Activated T-helper 9 cell treated with anti-CD3 and anti-CD28 coated beads, Interleukin-2, amount 50 U/mL, for 16 hours (primary cell): ENCODE results near the gene SEMG2.

Source experiments
- DNase-seq: peaks from one replicate; pipeline ENCODE4 v3.0.0-alpha.2; 2020; ENCODE audit warnings: low read depth

Gene SEMG2

GRCh38 chr20:45221076-45221475 lies at the start of gene SEMG2:
Gene SEMG2 (plus strand): TSS chr20:45221373. CDS start chr20:45221390, 17 bp downstream.
- no peak for DNase-seq

GRCh38 chr20:45173522-45173921 lies 47.7 kb upstream of the SEMG2 start:
- no peak for DNase-seq

GRCh38 chr20:45174434-45175364 lies 46.5 kb upstream of the SEMG2 start, which contains the start of gene PI3:
Gene PI3 (plus strand): TSS chr20:45174902. CDS start chr20:45174923, 21 bp downstream.
- no peak for DNase-seq

GRCh38 chr20:45176526-45177267 lies 44.5 kb upstream of the SEMG2 start:
- no peak for DNase-seq

- no peak for DNase-seq
Observed at GRCh38 chr20:45179166-45179565, 42.0 kb upstream of the SEMG2 start.

GRCh38 chr20:45181639-45182038 lies 39.5 kb upstream of the SEMG2 start:
- DNase-seq: no peak

- no peak for DNase-seq
Observed at GRCh38 chr20:45183084-45183483, 38.1 kb upstream of the SEMG2 start.

- no peak for DNase-seq
Observed at GRCh38 chr20:45187693-45188092, 33.5 kb upstream of the SEMG2 start.

- no peak for DNase-seq
Observed at GRCh38 chr20:45189067-45189609, 32.0 kb upstream of the SEMG2 start.

GRCh38 chr20:45189861-45190260 lies 31.3 kb upstream of the SEMG2 start:
- no peak for DNase-seq

- DNase-seq: no peak
Observed at GRCh38 chr20:45191926-45192325, 29.2 kb upstream of the SEMG2 start.

GRCh38 chr20:45193331-45193730 lies 27.8 kb upstream of the SEMG2 start:
- no peak for DNase-seq

- no peak for DNase-seq
Observed at GRCh38 chr20:45206725-45207124, 14.4 kb upstream of the SEMG2 start, which contains the start of gene SEMG1. Gene SEMG1 (plus strand): TSS chr20:45207033. CDS start chr20:45207054, 21 bp downstream.

GRCh38 chr20:45209924-45210323 lies 11.2 kb upstream of the SEMG2 start:
- DNase-seq: no peak

GRCh38 chr20:45211569-45212474 lies 9.4 kb upstream of the SEMG2 start:
- no peak for DNase-seq

- no peak for DNase-seq
Observed at GRCh38 chr20:45212836-45213235, 8.3 kb upstream of the SEMG2 start.

GRCh38 chr20:45218124-45218523 lies 3.0 kb upstream of the SEMG2 start:
- no peak for DNase-seq

GRCh38 chr20:45218636-45219035 lies 2.5 kb upstream of the SEMG2 start:
- DNase-seq: no peak

- DNase-seq: no peak
Observed at GRCh38 chr20:45223136-45223535, 2.0 kb downstream of the SEMG2 start.

GRCh38 chr20:45226287-45226686 lies 5.1 kb downstream of the SEMG2 start:
- no peak for DNase-seq

GRCh38 chr20:45229264-45230056 lies 8.3 kb downstream of the SEMG2 start:
- peak; percentile 9 for DNase-seq
